ENCODE results near the gene ADGRA1. TPM values are rescaled to one million over a fixed set of nuclear protein-coding genes. Genes with fewer than 3 reads are reported as not detected.

ADGRA1 gene
- total and polyA plus RNA-seq, 2 of the 13 experiments (the other 11 are each of a cell fraction or from before 2014, with no cell fraction given), result not detected

GRCh38 chr10:133097961-133098360, 10.2 kb downstream of the ADGRA1 start:
- Histone ChIP-seq H2AFZ (ENCODE audit: low read length) (no peak overlapping the region), H3K27me3 (ENCODE audit: control insufficient read depth in 1 of 2, insufficient read depth in 2 of 2, low read length in 2 of 2) (peaks cover 7 to 79% of the 10 kb centered on the region in 2 experiments; a peak in 4 of 5 replicates), H3K9me3 (ENCODE audit: low read length) (no peaks in the 10 kb centered on the region), H3K9ac (ENCODE audit: insufficient read depth, low read depth, low read length) (no peak overlapping the region), H4K20me1 (ENCODE audit: insufficient read depth, low read length) (0 out of 2 replicates have a peak, but pooled peaks cover 2% of the 10 kb centered on the region), H3K27ac (ENCODE audit: extremely low read length, insufficient read depth, low read length) (no peak overlapping the region), H3K4me3 (replicated peaks in 1 of 3; ENCODE audit: insufficient read depth in 1 of 3, low read depth in 2 of 3, low read length in 3 of 3) (no peak overlapping the region), H3K36me3 (replicated peaks in 1 of 2; ENCODE audit: control insufficient read depth in 1 of 2, insufficient read depth in 2 of 2, low read length in 2 of 2) (no peaks in the 10 kb centered on the region), H3K79me2 (ENCODE audit: insufficient read depth, low read length) (no peaks in the 10 kb centered on the region), H3K4me2 (ENCODE audit: low read depth, low read length) (no peak overlapping the region), H3K4me1 (ENCODE audit: insufficient read depth, low read length) (no peaks in the 10 kb centered on the region)
- TF ChIP-seq SNAPC2 (CRISPR knock-in tag; IDR thresholded peaks at IDR 0.05) (no peak), THAP9 (CRISPR knock-in tag; IDR thresholded peaks at IDR 0.05; ENCODE audit: borderline replicate concordance) (no peak), ZNF33A (CRISPR knock-in tag; IDR thresholded peaks at IDR 0.05; ENCODE audit: borderline replicate concordance) (no peak)
- CTCF ChIA-PET (ENCODE audit: low intra/inter-chr PET ratio, low total read pairs), result no interaction called here
- POLR2A ChIA-PET, result no interaction called here
- ATAC-seq, result no peak
- WGBS (ENCODE audit: low lambda C conversion rate), result 3% methylated on average over 5 of the region's 11 CpGs
- DNase-seq (ENCODE audit: low spot score), result no peak
- FAIRE-seq, result no peak
- in situ Hi-C loops (cut with HindIII; ENCODE audit: extremely low pct_ligation_motif_present, low pct_unique_long_range_greater_than_20kb), result no loop called here
- intact Hi-C loops (cut with micrococcal nuclease; ENCODE audit: unreplicated experiment), result no loop called here
- no TSS peak for BruUV-seq (replicated peaks)

GRCh38 chr10:133098426-133099124, 10.9 kb downstream of the ADGRA1 start:
- TF ChIP-seq CTCF (CRISPR knock-in tag; IDR thresholded peaks at IDR 0.05) (peak; percentile 24; the same call in 1 of the 2 replicates), NR2F6 (IDR thresholded peaks at IDR 0.05) (no peak), NR2F6 (CRISPR knock-in tag; IDR thresholded peaks at IDR 0.05) (0 out of 2 replicates have a peak, but pooled peaks have one; percentile 8), TAF1 (CRISPR knock-in tag; IDR thresholded peaks at IDR 0.05) (no peak)
- intact Hi-C loops (cut with micrococcal nuclease; ENCODE audit: unreplicated experiment), result no loop called here
- FAIRE-seq, result no peak
- no peak for DNase-seq (ENCODE audit: low spot score)
- ChIA-PET CTCF (ENCODE audit: low intra/inter-chr PET ratio, low total read pairs) (no interaction called here), POLR2A (no interaction called here)
- no peak overlapping the region for H3K27ac ChIP-seq (ENCODE audit: extremely low read length, insufficient read depth, low read length)
- no peaks in the 10 kb centered on the region for H3K4me1 ChIP-seq (ENCODE audit: insufficient read depth, low read length)
- H3K4me2 ChIP-seq (ENCODE audit: low read depth, low read length), result no peak overlapping the region
- no peaks in the 10 kb centered on the region for H3K9me3 ChIP-seq (ENCODE audit: low read length)
- no TSS peak for BruUV-seq (replicated peaks)
- H3K9ac ChIP-seq (ENCODE audit: insufficient read depth, low read depth, low read length), result no peak overlapping the region
- H3K79me2 ChIP-seq (ENCODE audit: insufficient read depth, low read length), result no peaks in the 10 kb centered on the region
- WGBS (ENCODE audit: low lambda C conversion rate), result 45% methylated on average over 23 of the region's 44 CpGs
- in situ Hi-C loops (cut with HindIII; ENCODE audit: extremely low pct_ligation_motif_present, low pct_unique_long_range_greater_than_20kb), result no loop called here
- no peaks in the 10 kb centered on the region for H3K36me3 ChIP-seq (replicated peaks in 1 of 2; ENCODE audit: control insufficient read depth in 1 of 2, insufficient read depth in 2 of 2, low read length in 2 of 2)
- no peak overlapping the region for H3K4me3 ChIP-seq (replicated peaks in 1 of 3; ENCODE audit: insufficient read depth in 1 of 3, low read depth in 2 of 3, low read length in 3 of 3)
- H2AFZ ChIP-seq (ENCODE audit: low read length), result no peak overlapping the region
- no peak for ATAC-seq
- peaks cover 7 to 78% of the 10 kb centered on the region in 2 experiments; a peak in 4 of 5 replicates for H3K27me3 ChIP-seq (ENCODE audit: control insufficient read depth in 1 of 2, insufficient read depth in 2 of 2, low read length in 2 of 2)
- 0 out of 2 replicates have a peak, but pooled peaks cover 2% of the 10 kb centered on the region for H4K20me1 ChIP-seq (ENCODE audit: insufficient read depth, low read length)

All from HepG2 (cell line).